ENCODE data around the gene NR4A1. TPM values are rescaled to one million over a fixed set of nuclear protein-coding genes. Genes with fewer than 3 reads are reported as not detected.

NR4A1 gene
- total RNA-seq: 14.5 and 16.9 TPM in 2 replicates

DNA sequence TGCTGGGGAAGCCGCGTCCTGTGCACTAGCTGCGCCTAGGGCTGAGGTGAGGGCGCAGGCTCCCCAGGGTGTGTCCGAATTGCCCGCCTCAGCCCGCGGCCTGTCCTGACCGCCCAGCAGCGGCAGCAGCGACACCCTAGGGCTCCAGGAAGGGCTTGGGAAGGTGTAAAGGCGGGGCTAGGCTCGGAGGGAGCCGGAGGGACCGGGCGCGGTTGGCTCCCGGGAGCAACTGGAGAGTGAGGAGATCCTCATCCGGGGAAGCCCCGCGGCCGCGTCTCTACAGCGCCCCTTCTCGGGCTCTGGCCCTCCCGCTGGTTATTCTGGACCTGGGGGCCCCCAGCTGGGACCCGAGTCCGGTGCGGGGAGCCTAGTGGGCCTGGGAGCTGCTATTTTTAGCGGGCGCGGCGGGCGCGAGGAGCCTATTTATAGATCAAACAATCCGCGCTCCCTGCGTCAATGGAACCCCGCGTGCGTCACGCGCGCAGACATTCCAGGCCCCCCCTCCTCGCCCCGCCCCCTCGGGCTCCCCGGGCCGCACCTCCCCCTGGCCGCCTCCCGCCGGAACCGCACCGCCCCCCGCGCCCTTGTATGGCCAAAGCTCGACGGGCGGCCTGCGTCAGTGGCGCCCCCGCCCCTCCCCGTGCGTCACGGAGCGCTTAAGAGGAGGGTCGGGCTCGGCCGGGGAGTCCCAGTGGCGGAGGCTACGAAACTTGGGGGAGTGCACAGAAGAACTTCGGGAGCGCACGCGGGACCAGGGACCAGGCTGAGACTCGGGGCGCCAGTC, at the start of gene NR4A1:
NR4A1 (plus strand) TSS at position 685 of the 784 bp plus-strand sequence. CDS start 2,887 bp downstream, outside the sequence.
- intact Hi-C loops (cut with micrococcal nuclease): loop anchor here (1.0 to 2.0 kb wide), 8 partner anchors 14 to 956 kb away; partner anchors contain the start of genes ATG101 and EIF4B

DNA sequence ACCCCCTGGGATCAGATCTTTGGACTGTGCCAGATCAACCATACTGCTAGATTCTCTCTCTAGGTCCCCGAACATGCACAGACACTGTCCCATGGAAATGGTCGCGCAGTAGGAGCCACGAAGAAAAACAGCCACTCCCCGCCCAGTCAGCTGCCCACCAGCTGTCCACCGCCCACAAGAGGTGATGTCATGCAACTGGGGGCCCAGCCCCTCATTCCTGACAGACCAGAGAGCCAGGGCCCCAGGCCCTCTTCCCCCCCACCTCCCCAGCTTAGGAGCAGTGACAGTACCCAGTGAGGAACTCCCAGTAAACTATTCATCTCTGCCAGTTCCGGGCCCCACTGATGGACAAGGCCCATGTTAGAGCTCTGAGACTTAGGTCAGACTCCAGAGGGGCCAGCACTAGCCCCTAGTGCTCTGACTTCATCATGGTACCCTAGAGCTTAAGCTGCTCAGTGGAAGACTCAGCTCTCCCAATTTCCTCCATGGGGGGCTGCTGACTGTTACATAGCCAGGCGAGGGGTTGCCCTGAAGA, 48.2 kb upstream of the NR4A1 start:
- intact Hi-C loops (cut with micrococcal nuclease): no loop called here

DNA sequence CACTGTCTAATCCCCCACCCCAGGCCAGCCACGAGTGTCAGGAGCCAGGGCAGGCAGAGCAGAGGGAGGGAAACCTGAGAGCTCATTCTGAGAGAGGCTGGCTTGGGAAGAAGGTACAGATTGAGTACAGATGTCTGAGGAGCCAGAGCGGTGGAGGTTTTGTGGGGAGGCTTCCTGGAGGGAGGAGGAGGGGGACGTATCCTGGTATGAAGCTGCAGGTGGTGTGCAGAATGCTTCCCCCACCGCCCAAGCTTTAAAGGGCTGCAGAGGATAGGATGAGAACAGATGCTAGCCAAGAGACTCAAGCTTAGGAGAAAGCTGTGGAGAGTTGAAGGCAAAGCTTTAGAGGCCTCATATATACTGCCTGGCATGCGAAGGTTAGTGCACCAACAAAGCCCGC, 47.7 kb upstream of the NR4A1 start:
- intact Hi-C loops (cut with micrococcal nuclease): no loop called here

DNA sequence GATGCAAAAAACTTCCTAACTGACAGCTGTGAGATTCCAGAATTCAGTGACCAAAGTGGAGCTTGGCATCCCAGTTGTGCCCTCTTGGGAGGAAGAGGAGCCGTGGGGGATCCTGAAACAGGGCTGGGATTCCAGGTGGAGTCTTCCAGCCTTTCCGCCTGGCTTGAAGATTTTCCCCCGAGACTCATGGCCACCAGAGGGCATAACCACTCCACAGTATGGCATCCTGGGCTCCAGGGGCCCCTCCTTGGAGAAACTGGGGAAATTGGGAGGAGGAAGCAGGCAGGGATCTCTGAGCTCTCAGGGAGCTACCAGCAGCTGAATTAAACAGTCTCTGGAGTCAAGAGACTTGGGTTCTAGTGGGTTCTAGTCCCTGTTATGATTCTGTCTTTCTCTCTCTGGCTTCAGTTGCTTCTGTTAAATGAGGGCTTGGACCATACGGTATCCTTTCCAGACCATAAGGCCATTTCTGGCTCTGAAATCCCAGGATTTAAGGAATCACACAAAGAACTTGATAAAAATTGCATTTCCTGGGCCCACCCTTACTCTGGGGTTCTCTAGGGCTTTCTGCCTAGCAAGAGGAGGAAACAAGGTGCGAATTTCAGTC, 47.1 kb upstream of the NR4A1 start:
- intact Hi-C loops (cut with micrococcal nuclease): no loop called here

DNA sequence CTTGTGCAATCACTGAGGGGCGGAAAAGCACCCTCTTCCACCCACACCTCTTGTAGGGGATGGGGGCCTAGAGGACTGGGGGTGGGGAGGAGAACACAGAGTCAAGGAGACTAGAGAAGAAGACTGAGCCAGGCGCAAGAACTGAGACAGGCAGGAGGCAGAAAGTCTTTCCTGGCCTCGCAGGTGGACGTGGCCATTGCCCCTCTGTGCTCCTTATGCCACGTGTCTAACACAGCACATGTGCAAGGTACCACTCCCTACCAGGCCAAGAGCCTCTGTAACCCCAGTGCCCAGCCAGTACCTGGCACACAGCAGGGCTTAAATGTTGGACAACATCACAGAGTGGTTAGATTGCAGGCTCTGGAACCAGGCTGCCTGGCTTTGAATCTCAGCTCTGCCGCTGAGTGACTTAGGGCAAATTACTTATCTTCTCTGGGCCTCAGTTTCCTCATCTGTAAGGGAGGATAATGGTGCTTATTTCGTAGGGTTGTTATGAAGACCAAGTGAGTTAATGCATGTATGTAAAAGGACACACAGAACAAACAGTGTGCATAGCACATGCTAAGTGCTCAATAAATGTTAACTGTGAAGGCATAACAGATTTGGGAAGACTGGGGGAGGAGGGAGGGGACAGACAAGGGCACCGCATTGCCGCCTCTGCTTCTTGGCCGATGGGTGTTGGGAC, 45.9 kb upstream of the NR4A1 start:
- intact Hi-C loops (cut with micrococcal nuclease): no loop called here

DNA sequence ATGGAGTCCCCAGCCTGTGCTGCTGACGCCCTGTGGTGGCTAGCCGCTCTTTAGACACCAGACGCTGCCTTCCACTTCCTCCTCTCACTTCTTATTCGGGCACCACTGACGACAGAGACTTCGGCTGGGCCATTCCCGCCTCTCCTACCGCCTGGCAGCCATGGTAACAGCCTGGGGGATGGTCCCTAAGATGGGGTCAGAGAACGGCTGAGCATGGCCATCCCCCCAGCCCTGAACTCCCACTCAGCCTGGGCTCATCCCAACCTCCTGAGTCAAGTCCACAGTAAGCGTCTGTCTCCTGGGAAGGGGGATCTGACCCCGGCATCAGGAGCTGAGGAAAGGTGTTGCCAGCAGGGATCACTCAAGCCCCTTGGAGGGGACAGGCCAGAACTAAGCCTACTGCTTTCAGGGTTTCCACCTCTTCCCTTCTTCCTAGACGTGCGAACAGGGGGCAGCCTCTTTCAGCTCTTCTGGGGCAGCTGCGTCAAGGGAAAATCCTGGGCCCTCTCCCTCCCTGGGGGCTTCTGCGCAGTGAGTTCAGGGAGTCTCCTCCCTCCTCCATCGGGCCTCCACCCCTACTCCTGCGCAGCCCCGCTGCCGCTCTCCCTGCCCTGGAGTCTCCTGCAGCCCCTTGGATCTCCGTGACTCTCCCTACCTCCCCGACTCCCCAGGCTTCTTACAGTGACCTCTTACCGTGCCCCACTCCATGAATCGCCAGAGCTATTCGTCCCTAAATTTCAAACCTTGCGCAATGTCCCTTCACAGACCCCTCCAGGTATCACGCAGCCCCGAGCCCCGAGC, 45.1 kb upstream of the NR4A1 start:
- intact Hi-C loops (cut with micrococcal nuclease): loop anchor here (1.0 kb wide), 1 partner anchor 55 kb away; the partner anchor contains the start of gene ACVR1B

DNA sequence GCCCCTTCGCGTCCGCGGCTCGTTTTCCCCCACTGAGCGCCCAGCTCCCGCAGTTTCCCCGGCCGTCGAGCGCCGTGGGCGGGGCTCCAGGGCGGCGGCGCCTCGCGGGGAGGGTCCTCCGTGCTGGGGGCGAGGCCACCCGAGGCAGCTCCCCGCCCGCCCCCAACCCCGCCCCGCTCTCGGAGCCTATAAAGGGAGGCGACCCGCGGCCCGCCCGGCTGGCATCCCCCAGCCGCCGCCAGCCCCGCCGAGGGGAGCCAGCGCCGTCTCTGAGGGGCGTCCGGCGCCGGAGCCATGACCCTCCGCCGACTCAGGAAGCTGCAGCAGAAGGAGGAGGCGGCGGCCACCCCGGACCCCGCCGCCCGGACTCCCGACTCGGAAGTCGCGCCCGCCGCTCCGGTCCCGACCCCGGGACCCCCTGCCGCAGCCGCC, 44.5 kb upstream of the NR4A1 start, which contains the start of gene TAMALIN:
TAMALIN (plus strand) TSS at position 221 of the 432 bp plus-strand sequence; CDS start at position 295, 74 bp downstream.
- intact Hi-C loops (cut with micrococcal nuclease): loop anchor here (1.0 kb wide), 3 partner anchors 17 to 55 kb away; partner anchors contain the start of gene ACVR1B

DNA sequence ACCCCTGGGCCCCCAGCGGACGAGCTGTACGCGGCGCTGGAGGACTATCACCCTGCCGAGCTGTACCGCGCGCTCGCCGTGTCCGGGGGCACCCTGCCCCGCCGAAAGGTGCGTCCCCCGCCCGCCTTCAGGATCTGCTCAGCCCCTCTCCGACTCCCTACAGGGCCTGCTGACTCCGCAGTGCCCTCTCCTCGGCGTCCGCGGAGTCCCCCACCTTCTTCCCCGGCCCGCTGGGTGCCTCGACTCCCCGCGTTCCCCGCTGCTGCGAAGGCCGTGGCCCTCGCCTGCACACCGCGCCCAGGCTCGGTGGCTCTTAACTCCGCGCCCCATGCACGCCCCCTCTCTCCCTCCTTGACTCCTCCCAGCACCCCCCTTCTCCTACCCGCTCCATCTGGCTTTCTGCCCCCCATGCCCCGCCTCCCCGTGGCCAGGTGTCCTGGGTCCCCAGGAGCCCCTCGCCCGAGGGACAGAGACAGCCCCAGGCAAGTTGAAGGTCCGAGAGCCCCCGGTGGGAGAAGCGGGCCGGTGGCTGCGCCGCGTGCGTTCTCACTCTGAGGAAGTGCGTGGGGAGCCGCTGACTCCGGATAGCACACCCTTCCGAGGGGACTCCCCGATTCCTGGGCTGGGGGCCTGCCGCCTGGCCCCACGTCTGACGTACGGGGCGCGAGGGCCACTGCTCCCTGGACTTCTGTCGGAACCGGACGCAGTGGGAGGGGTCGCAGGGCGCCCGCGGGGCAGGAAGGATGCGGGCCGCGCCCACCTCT, 43.9 kb upstream of the NR4A1 start:
- intact Hi-C loops (cut with micrococcal nuclease): loop anchor here (1.0 kb wide), 2 partner anchors 16 to 36 kb away; no protein-coding TSS in a partner anchor

DNA sequence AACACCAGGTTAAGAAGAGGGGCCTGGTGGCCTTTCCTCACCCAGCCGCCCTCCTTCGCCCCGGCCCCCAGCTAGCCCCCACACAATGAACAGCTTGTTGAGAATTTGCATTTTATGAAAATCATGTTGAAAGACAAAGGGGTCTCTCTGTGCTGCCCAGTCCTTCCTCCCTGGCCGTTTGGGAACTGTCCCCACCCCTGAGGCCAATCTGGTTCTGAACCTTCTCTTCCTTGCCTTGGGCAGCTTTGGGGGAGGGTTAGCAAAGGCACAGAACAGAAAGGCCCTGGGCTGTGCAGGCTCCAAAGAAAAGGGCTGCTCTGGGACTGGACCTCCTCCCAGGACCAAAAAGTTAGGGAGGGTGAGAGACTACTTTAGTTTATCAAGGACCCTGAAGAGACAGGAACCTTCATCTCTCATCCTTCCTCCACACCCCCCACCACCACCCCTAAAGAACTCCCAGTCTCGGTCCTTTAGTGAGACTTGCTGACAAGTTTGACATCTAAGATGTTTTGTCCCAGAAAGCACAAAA, 43.2 kb upstream of the NR4A1 start:
- intact Hi-C loops (cut with micrococcal nuclease): loop anchor here (1.0 kb wide), 2 partner anchors 15 to 37 kb away; no protein-coding TSS in a partner anchor

DNA sequence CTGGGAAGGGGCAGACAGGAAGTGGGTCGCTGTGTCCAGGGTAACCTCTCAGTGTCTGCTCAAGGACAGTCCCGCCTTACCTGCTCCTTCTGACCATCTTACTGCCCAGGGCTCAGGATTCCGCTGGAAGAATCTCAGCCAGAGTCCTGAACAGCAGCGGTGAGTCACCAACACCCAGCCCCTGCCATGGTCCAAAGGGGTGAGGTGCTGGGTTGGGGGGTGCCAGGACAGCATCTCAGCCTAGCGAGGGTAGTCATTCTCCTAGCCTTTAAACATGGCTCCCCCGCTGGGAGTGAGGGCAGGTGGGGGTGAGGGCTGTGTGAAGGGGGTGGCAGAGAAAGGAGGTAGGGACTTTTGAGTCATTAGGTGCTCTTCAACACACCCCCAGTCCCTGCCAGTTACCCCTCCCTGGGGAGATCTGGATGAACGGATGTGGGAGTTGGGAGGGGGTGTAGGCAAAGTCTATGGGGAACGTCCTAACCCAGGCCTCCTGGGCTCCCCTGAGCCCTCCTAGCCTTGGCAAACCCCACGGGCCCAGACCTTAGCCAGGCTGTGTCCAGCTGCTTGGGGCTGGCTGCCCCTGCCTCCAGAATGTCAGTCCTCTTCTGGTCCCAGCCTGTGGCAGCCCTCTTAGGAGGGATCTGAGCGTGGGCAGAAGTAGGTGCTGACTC, 42.0 kb upstream of the NR4A1 start:
- intact Hi-C loops (cut with micrococcal nuclease): no loop called here

DNA sequence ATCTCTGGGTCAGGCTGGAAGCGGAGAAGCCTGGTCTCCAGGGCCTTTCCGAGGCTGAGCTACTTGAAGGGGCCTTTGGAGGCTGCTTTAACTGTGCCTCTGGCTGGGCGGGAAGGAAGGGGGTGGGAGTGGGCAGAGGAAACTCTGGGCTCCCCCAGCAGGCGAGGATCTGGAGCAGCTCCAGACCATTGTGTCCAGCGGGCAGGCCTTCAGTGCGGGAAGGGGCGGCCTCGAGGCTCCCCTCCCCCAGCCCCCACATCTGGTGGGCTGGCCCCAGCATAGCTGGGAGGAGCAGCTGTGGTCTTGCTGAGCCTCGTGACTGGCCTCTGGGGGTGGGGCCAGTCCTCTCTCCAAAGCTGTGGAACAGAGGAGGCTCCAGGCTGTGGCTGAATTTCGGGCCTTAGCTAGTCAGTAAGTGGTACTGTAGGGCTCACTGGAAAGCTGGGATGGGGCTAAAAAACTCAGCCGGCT, 41.1 kb upstream of the NR4A1 start:
- intact Hi-C loops (cut with micrococcal nuclease): no loop called here

DNA sequence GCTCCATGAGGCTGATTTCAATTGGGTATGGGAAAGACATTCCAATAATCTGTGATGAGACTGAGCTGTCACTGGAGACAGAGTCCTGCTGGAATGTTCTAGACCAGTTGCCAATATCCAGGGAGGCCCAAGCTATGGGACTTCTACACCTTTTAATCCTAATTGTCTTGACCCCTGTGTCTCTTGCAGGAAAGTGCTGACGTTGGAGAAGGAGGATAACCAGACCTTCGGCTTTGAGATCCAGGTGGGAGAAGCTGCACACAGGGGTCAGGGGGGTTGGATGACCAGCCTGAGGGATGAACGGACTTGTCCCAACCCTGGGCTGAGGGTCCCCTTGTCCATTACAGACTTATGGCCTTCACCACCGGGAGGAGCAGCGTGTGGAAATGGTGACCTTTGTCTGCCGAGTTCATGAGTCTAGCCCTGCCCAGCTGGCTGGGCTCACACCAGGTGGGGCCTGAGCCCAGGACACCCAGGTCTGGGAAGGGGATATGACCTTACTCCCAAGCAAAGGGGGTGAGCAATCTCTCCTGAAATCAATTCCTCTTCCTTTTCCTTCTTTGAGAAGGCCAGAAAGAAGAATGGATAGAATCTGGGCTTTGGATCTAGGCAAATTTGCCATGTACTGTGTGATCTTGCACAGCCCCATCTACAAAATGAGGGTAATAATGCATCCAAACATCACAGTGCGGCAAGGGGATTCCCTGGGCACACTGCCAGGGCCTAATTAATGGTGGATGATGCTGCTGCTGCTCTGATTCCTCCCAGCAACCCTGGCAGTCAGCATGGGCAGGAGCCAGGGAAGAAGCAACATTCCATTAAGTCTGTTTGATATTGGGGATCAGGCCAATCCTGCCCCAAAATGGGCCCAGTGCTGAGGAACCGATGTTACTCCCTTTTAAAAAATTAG, 40.3 kb upstream of the NR4A1 start:
- intact Hi-C loops (cut with micrococcal nuclease): no loop called here

DNA sequence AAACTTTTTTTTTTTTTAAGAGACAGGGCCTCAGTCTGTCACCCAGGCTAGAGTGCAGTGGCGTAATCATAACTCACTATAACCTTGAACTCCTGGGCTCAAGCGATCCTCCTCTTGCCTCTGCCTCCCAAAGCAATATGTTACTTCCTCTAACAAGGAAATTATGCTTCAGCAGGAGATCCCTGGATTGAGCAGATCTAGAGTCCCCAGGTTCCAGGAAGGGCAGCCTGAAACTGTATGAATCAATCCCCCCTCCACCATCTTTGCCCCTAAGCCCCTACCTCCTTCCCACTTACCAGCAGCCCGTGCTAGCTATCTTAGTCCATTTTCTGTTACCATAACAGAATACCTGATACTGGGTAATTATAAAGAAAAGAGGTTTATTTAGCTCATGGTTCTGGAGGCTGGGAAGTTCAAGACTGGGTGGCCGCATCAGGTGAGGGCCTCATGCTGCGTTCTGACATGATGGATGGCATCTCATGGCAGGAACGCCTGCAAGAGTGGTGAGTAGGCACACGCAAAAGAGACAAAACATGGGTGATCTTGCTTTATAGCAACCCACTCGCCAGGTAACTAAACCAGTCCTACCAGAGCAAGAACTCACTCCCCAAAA, 39.5 kb upstream of the NR4A1 start:
- intact Hi-C loops (cut with micrococcal nuclease): no loop called here

DNA sequence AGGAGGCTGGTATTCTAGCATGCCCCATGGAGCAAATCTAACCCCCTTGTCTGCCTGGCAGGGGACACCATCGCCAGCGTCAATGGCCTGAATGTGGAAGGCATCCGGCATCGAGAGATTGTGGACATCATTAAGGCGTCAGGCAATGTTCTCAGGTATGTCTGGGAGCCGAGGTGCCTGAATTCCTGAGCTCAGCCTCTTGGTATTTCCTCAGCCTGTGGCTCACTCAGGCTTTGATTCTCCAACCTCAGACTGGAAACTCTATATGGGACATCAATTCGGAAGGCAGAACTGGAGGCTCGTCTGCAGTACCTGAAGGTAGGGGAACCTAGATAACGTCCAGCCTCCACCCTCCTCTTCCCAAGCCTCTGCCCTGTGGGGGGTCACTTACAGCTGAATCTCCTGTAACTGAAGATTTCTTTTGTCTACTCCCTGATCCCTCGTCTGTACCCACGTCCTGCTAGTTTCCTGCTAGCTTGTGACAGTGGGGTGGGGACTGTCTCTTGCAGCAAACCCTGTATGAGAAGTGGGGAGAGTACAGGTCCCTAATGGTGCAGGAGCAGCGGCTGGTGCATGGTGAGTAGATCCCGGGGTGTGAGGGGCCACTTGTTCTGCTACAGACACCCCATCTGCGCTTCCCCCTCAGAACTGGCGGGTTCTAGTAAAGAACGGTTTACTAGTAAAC, 37.5 kb upstream of the NR4A1 start:
- intact Hi-C loops (cut with micrococcal nuclease): no loop called here

DNA sequence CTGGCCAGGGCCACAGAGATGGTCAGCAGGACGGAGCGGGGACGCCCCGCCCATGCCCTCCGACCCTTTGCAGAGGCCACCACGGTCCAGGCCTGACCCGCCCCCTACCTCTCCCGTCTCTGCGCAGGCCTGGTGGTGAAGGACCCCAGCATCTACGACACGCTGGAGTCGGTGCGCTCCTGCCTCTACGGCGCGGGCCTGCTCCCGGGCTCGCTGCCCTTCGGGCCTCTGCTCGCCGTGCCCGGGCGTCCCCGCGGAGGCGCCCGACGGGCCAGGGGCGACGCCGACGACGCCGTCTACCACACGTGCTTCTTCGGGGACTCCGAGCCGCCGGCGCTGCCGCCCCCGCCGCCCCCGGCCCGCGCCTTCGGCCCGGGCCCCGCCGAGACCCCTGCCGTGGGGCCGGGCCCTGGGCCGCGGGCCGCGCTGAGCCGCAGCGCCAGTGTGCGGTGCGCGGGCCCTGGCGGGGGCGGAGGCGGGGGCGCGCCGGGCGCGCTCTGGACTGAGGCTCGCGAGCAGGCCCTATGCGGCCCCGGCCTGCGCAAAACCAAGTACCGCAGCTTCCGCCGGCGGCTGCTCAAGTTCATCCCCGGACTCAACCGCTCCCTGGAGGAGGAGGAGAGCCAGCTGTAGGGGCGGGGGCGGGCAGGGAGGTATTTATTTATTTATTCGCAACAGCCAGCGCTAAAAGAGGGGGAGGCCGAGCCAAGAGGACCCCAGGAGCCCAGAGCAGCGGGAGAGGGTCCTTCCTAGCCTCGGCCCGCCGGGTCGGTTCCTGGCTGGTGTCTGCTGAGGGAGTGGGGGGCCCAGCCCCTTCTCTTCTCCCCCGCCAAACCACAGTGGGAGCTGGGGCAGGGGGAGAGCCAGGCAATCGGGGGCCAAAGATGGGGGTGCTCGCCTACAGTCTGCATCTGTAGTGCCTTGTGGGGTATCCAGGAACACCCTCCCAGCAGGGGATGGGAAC, 36.4 kb upstream of the NR4A1 start:
- intact Hi-C loops (cut with micrococcal nuclease): no loop called here

Data from T-helper 1 cell treated with Interleukin-12 subunit alpha and Interleukin-12 subunit beta and Interleukin-4 antibody, amounts not matched to agents 30 ng/mL and 1 ng/mL, for 36 hours (primary cell).